ENCODE data around the gene B4GALNT3. TPM values are rescaled to one million over a fixed set of nuclear protein-coding genes. Genes with fewer than 3 reads are reported as not detected.

The B4GALNT3 gene
- total RNA-seq, 2 experiments from 2014 or later: 3.4 to 5.4 TPM

DNA sequence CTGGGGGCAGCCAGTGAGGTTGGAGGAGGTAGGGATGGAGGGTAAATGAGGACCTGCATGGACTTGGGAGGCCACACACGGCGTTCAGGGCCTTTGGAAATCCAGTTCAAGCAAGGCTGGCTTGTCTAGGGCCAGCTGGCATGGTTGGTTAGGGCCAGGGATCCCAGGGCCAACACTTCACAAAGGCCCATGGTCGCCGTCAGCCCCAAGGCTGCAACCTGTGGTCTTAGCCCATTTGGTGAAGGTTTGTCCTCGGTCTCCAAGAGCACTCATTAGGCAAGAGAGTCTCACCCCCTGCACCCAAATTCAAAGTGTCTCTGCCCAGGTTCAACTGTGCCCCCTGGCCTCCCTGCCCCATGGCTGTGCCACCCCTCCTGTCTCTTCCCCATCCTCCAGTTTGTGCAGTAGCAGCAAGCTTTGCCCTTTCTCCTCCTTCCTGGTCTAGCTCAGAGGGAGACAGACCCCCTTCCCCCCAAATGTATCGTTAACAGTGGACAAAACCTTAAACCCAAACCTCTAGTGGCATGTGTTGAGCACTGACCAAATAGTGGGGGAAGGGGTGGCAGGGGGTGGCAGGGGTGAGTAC lies 109.4 kb downstream of the B4GALNT3 start:
- Histone ChIP-seq H3K4me1 (ENCODE audit: insufficient read depth, low read length, poor library complexity, severe bottlenecking) (peaks cover 9% of the 10 kb centered on the region), H3K4me3 (ENCODE audit: low read depth, low read length, poor library complexity, severe bottlenecking) (peak overlapping the region; percentile 69), H4K20me1 (ENCODE audit: insufficient read depth, low read length) (no peaks in the 10 kb centered on the region), H3K27ac (ENCODE audit: low read depth, low read length, poor library complexity, severe bottlenecking) (no peak overlapping the region), H3K9me2 (ENCODE audit: insufficient read depth, low read length) (no peaks in the 10 kb centered on the region), H2AFZ (ENCODE audit: low read length) (peak overlapping the region; percentile 76), H3K79me2 (ENCODE audit: insufficient read depth, low read depth, low read length) (no peaks in the 10 kb centered on the region), H3K4me2 (ENCODE audit: low read length) (peak overlapping the region; percentile 88), H3K36me3 (ENCODE audit: insufficient read depth, low read length) (no peaks in the 10 kb centered on the region), H3K9me3 (ENCODE audit: low read length) (no peaks in the 10 kb centered on the region)
- TF ChIP-seq, protein P1, sequence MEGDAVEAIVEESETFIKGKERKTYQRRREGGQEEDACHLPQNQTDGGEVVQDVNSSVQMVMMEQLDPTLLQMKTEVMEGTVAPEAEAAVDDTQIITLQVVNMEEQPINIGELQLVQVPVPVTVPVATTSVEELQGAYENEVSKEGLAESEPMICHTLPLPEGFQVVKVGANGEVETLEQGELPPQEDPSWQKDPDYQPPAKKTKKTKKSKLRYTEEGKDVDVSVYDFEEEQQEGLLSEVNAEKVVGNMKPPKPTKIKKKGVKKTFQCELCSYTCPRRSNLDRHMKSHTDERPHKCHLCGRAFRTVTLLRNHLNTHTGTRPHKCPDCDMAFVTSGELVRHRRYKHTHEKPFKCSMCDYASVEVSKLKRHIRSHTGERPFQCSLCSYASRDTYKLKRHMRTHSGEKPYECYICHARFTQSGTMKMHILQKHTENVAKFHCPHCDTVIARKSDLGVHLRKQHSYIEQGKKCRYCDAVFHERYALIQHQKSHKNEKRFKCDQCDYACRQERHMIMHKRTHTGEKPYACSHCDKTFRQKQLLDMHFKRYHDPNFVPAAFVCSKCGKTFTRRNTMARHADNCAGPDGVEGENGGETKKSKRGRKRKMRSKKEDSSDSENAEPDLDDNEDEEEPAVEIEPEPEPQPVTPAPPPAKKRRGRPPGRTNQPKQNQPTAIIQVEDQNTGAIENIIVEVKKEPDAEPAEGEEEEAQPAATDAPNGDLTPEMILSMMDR (conservative IDR thresholded peaks at IDR 0.05; ENCODE audit: low read length): no peak
- TF ChIP-seq EZH2phosphoT487 (IDR thresholded peaks at IDR 0.05; ENCODE audit: borderline replicate concordance, low read depth, low read length): no peak
- intact Hi-C loops (cut with micrococcal nuclease; ENCODE audit: unreplicated experiment): loop anchor here (1.0 kb wide), 2 partner anchors 245 to 380 kb away; partner anchors contain the start of gene RAD52
- DNase-seq (ENCODE audit: low spot score): no peak
- POLR2A ChIA-PET: no interaction called here
- CTCF ChIA-PET (ENCODE audit: unreplicated experiment): interaction anchor here (0.6 kb wide), 1 partner anchor 182 kb away, joined by 3 read pairs; no protein-coding TSS in a partner anchor
- no TSS peak for BruUV-seq (replicated peaks)

DNA sequence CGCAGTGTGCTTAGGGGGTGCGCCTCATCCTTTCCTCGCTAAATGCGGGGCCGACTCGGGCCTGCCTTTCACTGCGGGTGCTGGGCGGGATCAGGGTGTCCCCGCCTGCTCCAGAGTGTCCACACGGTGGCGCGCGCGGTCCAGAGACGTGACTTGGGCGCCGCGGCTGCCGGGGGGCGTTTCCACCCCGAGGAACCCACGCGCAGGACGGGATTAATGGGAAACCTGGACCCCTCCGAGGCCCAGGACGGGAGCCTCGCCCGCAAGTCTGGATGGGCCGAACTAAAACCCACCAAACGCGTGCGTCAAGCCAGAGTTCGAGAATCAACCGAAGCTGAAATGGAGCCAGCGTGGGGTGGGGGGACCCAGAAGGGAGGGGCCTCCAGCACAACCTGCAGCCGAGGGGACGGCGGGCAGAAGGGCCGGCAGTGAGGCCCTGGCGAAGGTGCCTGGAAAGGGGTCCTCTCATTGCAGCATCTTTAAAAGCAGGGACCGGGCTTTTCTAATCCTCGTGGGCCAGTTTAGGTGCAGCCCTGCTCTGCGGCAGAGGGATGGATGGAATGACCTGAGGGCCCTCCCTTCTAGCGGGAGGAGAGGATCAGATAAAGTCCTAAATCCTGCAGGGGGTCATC lies 110.2 kb downstream of the B4GALNT3 start:
- no TSS peak for BruUV-seq (replicated peaks)
- peak overlapping the region; percentile 69 for H3K4me3 ChIP-seq (ENCODE audit: low read depth, low read length, poor library complexity, severe bottlenecking)

More for the DNA sequence above, 110.2 kb downstream of the B4GALNT3 start:
- Histone ChIP-seq H3K9me2 (ENCODE audit: insufficient read depth, low read length) (no peaks in the 10 kb centered on the region), H3K36me3 (ENCODE audit: insufficient read depth, low read length) (no peaks in the 10 kb centered on the region), H3K79me2 (ENCODE audit: insufficient read depth, low read depth, low read length) (no peaks in the 10 kb centered on the region), H2AFZ (ENCODE audit: low read length) (peak overlapping the region; percentile 76), H3K4me2 (ENCODE audit: low read length) (peak overlapping the region; percentile 88), H3K4me1 (ENCODE audit: insufficient read depth, low read length, poor library complexity, severe bottlenecking) (peaks cover 9% of the 10 kb centered on the region), H3K9me3 (ENCODE audit: low read length) (no peaks in the 10 kb centered on the region), H3K27ac (ENCODE audit: low read depth, low read length, poor library complexity, severe bottlenecking) (no peak overlapping the region), H4K20me1 (ENCODE audit: insufficient read depth, low read length) (no peaks in the 10 kb centered on the region)
- ChIA-PET POLR2A (no interaction called here), CTCF (ENCODE audit: unreplicated experiment) (interaction anchor here (0.6 to 1.0 kb wide), 2 partner anchors 182 to 380 kb away, joined by 3 to 5 read pairs; partner anchors contain the start of gene RAD52)
- peak; percentile 83 for DNase-seq (ENCODE audit: low spot score)
- intact Hi-C loops (cut with micrococcal nuclease; ENCODE audit: unreplicated experiment): loop anchor here (1.0 to 10.0 kb wide), 4 partner anchors 105 to 525 kb away; partner anchors contain the start of gene RAD52
- TF ChIP-seq, protein P1 (conservative IDR thresholded peaks at IDR 0.05; ENCODE audit: low read length): peak; percentile 97
- TF ChIP-seq EZH2phosphoT487 (IDR thresholded peaks at IDR 0.05; ENCODE audit: borderline replicate concordance, low read depth, low read length): no peak

All from OCI-LY7 (cell line).